Measurements from ENCODE around the gene GGA2.
"Not testable (repeated sequence)": the region's sequence is repeated elsewhere in the genome, so short reads cannot be mapped to it uniquely, and the experiment has no call there.

The GGA2 gene, protein sequence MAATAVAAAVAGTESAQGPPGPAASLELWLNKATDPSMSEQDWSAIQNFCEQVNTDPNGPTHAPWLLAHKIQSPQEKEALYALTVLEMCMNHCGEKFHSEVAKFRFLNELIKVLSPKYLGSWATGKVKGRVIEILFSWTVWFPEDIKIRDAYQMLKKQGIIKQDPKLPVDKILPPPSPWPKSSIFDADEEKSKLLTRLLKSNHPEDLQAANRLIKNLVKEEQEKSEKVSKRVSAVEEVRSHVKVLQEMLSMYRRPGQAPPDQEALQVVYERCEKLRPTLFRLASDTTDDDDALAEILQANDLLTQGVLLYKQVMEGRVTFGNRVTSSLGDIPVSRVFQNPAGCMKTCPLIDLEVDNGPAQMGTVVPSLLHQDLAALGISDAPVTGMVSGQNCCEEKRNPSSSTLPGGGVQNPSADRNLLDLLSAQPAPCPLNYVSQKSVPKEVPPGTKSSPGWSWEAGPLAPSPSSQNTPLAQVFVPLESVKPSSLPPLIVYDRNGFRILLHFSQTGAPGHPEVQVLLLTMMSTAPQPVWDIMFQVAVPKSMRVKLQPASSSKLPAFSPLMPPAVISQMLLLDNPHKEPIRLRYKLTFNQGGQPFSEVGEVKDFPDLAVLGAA

DNA sequence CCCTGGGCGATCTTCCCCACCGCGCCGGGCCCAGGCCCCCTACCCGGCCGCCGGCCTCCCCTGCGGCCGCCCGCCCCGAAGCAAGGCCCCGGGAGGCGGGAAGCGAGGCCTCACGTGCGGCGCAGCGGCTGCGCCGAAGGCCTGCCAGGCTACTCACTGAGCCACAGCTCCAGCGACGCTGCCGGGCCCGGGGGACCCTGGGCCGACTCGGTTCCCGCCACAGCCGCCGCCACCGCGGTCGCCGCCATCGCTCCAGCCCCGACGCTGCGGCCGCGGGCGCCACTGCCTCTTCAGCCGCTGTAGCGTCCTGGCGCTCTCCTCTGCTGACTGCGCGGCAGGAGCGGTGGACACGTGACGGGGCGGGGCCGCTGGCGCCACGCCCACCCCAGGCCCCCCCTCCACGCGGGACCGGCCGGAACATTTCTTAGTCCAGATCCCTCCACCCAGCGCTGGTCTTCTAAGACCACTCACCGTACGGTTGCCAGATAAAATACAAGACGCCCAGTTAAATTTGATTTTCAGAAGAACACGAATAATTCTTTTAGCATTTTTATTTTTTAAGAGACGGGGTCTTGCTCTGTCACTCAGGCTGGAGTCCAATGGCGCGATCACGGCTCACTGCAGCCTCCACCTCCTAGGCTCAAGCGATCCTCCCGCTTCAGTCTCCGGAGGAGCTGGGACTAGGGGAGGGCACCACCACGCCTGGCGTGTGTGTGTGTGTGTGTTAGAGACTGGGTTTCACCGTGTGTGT is at the start of gene GGA2:
Gene GGA2 (minus strand): TSS at position 331 of the 751 bp plus-strand sequence. CDS start 83 bp downstream, at position 248.
- DNase-seq (ENCODE audit: low read depth, low spot score): peak; percentile 90

DNA sequence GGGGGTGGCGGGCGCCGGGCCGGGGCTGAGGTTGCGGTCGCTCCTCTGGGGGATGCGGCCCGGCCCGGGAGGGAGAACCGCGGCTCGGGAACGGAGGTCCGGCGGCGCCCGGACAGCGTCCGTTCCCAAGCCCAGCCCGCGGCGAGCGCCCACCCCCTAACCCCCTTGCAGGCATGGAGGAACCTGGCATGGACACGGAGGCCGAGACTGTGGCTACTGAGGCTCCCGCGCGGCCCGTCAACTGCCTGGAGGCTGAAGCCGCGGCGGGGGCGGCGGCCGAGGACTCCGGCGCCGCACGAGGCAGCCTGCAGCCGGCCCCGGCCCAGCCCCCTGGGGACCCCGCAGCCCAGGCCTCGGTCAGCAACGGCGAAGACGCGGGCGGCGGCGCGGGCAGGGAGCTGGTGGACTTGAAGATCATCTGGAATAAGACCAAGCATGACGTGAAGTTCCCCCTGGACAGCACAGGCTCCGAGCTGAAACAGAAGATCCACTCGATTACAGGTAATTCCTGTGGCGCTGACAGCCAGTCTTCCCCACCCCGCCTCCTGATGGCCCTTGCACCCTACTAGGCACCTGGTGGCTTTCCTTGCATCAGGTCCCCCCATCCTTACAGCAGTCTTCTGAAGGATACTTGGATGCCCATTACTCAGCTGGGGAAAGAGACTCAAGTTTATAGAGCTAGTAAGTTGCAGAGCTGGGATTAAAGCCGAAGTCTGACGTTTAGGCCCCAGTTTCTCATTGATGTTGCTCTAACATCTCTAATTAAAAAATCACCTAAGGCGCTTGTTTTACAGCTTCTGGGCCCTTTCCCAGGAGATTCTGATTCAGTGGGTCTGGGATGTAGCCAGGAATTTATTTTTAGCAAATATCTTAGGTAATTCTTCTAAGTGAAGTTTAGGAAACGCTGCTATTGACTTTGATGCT is 47.7 kb upstream of the GGA2 start:
- no peak for DNase-seq (ENCODE audit: low read depth, low spot score)

DNA sequence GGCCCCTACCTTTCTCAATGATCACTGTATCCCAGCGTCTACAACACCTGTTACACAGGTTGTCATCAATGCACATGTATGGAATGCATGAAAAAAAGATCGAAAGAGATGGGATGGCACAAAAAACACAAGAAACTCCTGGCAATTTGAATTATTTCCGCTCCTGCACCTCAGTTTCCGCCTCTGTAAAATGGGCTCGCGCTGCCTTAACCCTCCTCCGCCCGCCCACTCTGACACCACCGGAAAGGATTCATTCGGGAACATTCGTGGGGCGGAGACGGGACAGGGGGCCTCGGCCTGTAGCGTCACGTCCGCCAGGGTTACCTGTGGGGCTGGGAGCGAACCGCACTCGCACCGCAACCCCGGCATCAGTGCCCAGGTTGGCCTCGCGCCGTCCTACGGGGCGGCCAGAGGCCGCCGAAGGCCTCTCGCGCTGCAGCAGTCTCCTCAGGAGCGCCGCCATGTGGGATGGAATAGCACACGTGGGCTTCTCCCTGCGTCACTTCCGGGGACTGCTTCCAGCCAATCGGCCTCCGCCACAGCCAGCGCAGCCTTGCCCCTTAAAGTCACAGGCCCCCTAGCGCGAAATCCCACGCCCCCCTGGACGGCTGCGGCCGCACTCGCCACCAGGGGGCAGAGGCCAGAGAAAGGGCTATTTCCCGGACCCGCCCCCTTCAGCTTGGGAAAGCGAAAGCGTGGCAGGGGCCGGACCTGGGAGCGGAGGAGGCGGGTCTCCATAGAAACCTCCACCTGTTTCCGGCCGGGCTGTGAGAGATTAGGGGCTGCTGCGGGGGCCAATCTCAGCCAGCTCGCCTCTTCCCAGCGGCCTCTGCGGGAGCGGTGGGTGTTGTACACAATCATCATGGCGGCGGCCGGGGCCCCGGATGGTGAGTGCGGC is 46.8 kb upstream of the GGA2 start, which contains the start of the genes EARS2 and UBFD1:
Gene EARS2 (minus strand): TSS at position 470 of the 898 bp plus-strand sequence. CDS start 7 bp downstream, at position 463.
Gene UBFD1 (plus strand): TSS at position 847 of the 898 bp plus-strand sequence. CDS start 16 bp downstream, at position 863.
- peak; percentile 100 for DNase-seq (ENCODE audit: low read depth, low spot score)

DNA sequence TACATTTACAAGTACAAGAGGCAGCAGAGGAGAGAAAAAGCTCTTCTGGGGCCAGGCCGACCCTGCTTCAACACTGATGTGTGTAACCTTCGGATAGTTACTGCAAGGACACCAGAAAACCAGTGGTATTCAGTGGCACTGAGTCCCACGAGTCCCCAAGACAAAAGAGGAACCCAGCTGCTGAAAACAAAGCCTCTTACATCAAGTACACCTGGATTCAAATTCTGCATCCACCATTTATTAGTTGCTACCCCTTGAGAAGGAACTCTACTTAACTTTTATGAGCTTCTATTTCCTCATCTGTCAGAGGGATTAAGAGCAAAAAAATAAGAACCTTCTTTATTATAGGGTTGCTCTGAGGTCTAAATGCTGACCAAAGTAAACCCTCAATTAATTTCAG is 44.2 kb upstream of the GGA2 start:
- no peak for DNase-seq (ENCODE audit: low read depth, low spot score)

DNA sequence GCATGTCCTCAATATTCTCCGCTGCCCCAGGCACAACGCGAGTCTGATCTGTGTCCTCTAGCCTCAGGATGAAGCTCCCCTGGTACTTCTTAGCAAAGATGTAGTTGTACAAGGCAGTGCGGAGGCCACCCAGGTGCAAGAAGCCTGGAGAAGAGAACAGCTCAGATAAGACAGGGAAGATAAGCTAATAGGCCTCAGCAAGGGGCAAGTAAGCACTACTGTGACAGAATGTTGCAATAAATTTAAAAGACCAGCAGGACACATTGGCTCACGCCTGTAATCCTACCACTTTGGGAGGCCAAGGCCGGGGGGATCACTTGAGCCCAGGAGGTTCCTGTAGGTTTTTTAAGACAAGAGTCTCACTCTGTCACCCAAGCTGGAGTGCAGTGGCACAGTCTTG is 41.9 kb upstream of the GGA2 start:
- no peak for DNase-seq (ENCODE audit: low read depth, low spot score)

DNA sequence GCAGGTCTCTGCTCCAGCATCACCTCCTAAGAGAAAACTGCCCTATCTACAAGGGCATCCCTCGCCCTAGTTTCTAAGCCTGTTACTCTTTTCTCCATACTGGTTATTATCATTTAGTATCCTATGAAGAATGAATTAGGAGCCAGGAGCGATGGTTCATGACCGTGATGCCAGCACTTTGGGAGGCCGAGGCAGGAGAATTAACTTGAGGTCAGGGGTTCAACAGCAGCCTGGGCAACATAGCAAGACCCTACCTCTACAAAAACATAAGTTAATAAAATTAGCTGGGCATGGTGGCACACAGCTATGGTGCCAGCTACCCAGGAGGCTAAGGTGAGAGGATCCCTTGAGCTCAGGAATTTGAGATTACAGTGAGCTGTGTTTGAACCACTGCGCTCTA is 39.6 kb upstream of the GGA2 start:
- DNase-seq (ENCODE audit: low read depth, low spot score): no peak

DNA sequence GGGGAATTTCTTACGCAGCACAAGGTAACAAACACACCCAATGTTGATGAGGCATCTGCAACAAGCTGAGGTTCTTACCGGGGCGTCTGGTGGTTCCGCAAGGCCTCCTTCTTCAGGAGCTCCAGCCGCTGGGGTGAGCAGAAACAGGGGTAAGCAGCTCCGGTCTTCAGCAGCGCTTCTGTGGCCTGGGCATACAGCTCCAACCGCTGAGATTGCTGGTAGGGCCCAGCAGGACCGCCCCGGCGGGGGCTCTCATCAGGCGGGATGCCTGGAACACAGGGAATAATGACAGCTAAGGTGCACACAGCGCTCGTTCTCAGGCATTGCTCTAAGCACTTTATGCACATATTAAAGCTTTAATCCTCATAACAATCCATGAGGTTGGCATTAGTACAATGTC is 34.1 kb upstream of the GGA2 start:
- DNase-seq (ENCODE audit: low read depth, low spot score): no peak

DNA sequence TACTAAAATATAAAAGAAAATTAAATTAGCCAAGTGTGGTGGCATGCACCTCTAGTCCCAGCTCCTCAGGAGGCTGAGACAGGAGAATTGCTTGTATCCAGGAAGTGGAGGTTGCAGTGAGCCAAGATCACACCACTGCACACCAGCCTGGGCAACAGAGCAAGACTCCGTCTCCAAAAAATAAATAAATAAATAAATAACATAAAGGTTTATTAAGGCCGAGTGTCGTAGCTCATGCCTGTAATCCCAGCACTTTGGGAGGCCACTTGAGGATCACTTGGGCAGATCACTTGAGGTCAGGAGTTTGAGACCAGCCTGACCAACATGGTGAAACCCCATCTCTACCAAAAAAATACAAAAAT is 30.5 kb upstream of the GGA2 start:
- DNase-seq (ENCODE audit: low read depth, low spot score): not testable (repeated sequence)

DNA sequence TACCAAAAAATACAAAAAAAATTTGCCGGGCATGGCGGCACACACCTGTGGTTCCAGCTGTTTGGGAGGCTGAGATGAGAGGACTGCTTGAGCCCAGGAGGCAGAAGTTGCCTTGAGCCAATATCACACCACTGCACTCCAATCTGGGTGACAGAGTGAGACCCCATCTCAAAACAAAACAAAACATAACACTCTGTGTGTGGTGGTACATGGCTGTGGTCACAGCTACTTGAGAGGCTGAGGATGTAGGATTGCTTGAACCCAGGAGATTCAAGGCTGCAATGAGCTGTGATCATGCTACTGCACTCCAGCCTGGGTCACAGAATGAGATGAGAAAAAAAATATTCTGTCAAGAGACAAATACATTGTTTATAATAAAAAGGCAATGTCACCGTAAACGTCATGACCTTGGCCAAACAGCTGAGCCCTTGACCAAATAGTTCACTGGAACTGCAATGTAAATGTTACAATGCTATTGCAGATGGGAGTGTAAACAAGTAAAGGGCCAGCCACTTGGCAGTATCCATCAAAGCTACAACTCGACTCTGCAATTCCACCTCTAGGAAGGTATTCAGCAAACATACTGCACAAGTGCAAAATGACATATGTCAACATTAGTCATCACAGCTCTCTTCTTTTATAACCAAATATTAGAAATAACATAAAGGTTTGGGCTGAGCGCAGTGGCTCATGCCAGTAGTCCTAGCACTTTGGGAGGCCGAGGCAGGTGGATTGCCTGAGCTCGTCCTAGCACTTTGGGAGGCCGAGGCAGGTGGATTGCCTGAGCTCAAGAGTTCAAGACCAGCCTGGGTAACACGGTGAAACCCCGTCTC is 29.9 kb upstream of the GGA2 start:
- DNase-seq (ENCODE audit: low read depth, low spot score): no peak

DNA sequence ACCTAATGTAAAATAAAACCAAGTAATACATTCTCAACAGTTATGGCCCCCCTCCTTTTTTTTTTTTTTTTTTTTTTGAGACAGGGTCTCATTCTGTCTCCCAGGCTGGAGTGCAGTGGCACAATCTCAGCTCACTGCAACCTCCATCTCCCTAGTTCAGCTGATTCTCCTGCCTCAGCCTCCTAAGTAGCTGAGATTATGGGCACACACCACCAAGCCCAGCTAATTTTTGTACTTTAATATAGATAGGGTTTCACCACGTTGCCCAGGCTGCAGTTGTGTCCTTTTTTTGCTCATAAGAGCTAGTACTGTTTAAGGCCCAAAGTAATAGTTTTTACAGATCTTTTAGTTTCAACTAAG is 28.6 kb upstream of the GGA2 start:
- DNase-seq (ENCODE audit: low read depth, low spot score): no peak

DNA sequence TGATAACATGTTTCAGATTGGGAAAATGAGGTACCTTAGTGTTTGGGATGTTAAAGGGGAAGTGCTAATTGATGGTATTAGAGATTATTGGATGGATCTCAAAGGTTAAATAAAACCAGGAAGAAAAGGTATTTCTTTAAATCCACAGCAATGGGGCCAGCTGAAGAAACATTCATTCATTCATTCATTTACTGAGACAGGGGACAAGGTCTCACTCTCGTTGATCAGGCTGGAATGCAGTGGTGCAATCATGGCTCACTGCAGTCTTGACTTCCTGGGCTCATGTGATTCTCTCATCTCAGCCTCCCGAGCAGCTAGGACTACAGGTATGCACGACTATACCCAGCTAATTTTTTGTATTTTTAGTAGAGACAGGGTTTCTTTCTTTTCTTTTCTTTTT is 27.1 kb upstream of the GGA2 start:
- DNase-seq (ENCODE audit: low read depth, low spot score): no peak

DNA sequence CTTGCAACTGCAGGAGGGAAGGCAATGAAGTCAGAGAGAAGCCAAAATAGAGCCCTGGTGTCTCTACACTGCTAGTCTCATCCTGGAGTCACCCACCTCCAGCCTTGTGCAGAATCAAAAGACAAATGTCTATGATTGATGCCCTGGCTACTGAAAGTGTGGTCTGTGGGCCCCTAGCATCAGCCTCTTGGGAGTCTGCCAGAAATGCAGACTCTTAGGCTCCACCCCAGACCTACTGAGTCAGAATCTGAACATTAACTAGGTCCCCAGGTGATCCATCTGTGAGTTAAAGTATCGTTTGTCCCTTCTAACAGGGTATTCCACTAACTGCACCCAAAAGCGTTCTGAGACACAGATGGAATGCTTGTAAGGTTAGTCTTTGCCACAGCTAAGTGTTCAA is 25.6 kb upstream of the GGA2 start:
- no peak for DNase-seq (ENCODE audit: low read depth, low spot score)

DNA sequence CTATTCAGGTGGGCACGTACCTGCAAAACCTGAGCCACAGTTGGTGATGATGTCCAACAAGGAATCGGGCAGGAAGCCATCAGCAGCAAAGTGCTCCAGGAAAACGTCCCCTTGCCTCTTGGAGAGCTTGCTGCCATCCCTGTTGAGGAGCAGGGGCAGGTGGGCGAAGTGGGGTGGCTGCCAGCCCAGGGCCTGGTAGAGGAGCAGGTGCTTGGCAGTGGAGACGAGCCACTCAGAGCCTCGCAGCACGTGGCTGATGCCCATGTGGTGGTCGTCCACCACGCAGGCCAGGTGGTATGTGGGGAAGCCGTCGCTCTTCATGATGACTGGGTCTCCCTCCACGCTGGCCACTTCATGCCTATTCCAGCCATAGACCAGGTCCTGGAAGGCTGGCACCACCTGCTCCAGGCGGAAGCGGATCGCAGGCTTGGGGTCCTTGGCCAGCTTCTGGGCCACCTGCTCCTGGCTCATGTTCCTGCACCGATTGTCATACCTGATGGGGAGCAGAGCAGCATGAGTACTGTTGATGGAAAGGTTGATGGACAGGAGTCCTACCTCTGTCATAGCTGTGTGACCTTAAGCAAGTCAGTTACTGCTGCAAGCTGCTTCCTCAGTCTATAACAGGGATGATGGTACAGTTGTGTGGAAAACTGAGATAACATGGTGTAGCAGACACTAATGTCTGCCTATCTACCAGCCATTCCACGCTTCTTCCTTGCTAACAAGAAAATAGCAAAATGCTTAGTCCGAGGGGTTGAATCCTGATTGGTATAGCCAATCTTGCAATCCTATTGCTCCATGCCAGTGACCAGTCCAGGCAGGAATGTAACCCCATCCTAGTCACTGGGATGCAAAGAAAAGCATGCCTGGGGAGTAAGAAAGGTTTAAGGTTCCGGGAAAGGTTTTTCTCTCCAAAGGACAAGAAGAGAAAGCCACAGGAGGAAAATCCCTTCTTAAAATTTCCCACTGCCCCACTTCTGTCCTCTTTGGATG is 24.9 kb upstream of the GGA2 start:
- DNase-seq (ENCODE audit: low read depth, low spot score): no peak

DNA sequence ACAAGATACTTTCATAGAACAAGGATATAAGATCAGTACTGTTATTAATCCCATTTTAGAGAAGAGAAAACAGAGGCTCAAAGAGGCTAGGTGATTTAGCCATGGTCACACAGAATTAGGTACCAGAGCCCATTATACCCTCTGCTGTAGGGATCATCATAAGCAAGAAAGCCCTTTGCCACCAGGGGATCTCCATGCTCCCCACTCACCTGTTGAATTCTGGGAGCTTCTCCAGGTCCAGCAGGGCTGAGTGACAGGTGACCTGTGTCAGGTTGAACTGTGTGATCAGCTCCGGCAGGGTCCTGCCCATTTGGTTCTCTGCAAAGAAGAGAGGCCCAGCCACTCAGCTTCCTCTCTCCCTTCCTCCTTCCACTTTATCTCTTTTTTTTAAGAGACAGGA is 22.2 kb upstream of the GGA2 start:
- DNase-seq (ENCODE audit: low read depth, low spot score): no peak

DNA sequence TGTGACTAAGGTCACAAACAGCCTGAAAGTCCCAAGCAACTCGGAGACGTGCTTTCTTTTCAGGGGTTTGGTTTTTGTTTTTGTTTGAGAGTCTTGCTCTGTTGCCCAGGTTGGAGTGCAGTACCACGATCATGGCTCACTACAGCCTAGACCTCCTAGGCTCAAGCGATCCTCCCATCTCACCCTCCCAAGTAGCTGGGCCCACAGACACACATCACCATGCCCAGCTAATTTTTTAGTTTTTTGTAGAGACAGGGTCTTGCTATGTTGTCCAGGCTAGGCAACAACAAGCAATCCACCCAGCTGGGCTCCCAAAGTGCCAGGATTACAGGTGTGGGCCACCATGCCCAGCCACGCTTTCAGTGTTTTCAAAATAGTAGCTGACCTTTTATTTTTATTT is 19.8 kb upstream of the GGA2 start:
- DNase-seq (ENCODE audit: low read depth, low spot score): no peak

DNA sequence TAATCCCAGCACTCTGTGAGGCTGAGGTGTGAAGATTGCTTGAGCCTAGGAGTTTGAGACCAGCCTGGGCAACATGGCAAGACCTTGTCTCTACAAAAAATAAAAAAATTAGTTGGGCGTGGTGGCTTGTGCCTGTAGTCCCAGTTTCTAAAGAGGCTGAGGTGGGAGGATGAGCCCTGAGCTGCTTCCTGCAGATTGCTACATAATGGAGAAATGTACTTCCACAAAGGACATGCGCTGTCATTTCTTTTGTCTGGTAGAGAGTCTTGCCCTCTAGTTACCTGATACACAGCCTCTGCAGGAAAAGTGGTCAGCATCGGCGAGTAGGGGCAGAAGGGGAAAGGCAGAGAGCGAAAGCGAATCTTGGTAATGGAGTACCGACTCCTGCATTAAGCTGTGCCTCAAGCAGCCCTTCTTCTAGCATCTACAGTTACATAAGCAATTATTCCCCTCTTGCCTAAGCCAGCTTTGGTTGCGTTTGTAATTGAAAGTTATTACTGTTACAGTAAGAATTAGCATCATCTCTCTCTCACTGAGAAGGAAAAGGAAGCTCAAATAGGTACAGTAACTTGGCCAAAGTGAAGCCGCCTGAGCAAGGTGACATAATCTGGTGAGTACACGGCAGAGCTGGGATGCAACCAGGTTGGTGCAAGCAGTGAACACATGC is 18.5 kb upstream of the GGA2 start:
- no peak for DNase-seq (ENCODE audit: low read depth, low spot score)

DNA sequence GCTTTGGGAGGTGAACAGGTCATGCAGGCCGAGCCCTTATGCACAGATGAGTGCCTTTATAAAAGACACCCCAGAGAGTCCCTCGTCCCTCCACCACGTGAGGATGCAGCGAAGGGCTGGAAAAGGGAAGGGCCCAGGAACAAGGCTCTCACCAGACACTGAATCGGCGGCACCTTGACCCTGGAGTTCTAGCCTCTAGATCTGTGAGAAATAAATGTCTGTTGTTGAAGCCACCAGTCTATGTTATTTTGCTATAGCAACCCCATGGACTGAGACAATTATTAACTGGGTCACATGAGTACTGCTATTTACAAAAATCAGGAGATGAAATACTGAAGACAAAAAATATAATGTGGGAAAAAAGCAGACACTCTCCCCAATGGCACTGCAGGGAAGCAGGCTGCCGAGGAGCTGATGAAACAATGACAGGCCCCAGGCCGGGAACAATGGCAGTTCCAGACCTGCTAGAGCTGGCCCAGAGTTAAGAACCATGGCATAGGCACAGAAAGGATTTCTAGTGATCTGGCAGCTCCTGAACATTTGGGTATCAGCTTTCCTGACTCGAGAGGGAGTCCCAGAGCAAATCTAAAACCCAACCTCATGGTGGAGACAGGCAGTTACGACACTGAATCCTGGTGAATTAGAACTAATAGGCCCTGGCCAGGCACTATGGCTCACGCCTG is 17.8 kb upstream of the GGA2 start:
- no peak for DNase-seq (ENCODE audit: low read depth, low spot score)

Data from ELF-1 (cell line).